Activated naive CD8-positive, alpha-beta T cell treated with anti-CD3 and anti-CD28 coated beads, Interleukin-2, amount 10 ng/mL, durations not matched to agents 7 days and 5 days (primary cell): ENCODE measurements around the gene KCNQ1OT1. TPM values are rescaled to one million over a fixed set of nuclear protein-coding genes. Genes with fewer than 3 reads are reported as not detected.

ENCODE experiments used
- ATAC-seq: fragments of 150-1000 bp; cut with Tn5 transposase; one replicate; pipeline ENCODE4 v1.10.0; 2021; ENCODE audit warnings: low read depth, moderate library complexity
- POLR2A ChIA-PET: fragments of 350-600 bp; sonication (Branson Sonifier 250); formaldehyde crosslinking; loops from one replicate; lab custom pipeline; 2021; ENCODE audit warnings: antibody characterized with exemption; lab: Charles Lee
- DNase-seq: peaks from one replicate; pipeline ENCODE4 v3.0.0; 2021
- H3K27ac Mint-ChIP-seq: one replicate; pipeline ENCODE4 v1.8.0; 2022; ENCODE audit warnings: mild to moderate bottlenecking, mixed read lengths
- H3K27me3 Mint-ChIP-seq: one replicate; pipeline ENCODE4 v1.8.0; 2022; ENCODE audit warnings: mild to moderate bottlenecking, moderate library complexity, mixed read lengths
- H3K36me3 Mint-ChIP-seq: one replicate; pipeline ENCODE4 v1.8.0; 2021; ENCODE audit warnings: mild to moderate bottlenecking, mixed read lengths
- H3K4me1 Mint-ChIP-seq: one replicate; pipeline ENCODE4 v1.8.0; 2021; ENCODE audit warnings: mixed read lengths
- H3K4me3 Mint-ChIP-seq: one replicate; pipeline ENCODE4 v1.8.0; 2022; ENCODE audit warnings: mild to moderate bottlenecking, moderate library complexity, mixed read lengths
- H3K9me3 Mint-ChIP-seq: one replicate; pipeline ENCODE4 v1.8.0; 2021; ENCODE audit warnings: mixed read lengths
- total RNA-seq, 2 experiments: library from RNA; stranded (reverse); gene quantifications; one replicate each; pipeline ENCODE4 v1.2.3, GENCODE V29; 2021

KCNQ1OT1 gene
- total RNA-seq, 2 experiments from 2014 or later, result 0.28 to 0.34 TPM

DNA sequence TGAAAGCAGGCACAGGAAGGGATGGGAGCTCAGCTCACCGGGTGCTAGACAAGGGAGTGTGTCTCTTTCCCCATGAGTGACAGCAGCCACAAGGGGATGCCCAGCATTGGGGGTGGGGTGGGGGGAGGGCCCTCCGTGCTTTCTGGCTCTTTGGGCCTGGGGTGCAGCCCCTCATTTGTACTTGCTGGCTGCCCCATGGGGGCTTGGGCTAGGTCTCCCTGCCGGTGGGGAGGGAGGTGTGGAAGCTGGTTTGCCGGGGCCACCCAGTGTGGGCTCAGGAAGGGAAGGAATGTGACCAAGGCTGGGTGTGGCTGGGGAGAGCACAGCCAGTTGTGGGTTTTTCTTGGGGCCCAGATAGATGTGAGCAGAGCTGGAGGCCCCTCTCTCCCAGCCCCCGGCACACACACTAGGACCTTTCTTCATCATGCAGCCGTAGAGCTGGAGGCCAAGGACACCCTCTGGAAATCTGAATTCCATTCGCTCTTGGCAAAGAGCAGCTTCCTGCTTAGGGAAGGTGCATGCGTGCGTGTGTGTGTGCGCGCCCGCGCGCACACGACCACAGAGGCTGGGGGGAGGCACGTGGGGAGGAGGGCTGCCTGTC is 25.8 kb downstream of the KCNQ1OT1 start:
- no peak for DNase-seq
- H3K4me1 Mint-ChIP-seq, result peaks cover 3% of the 10 kb centered on the region
- H3K9me3 Mint-ChIP-seq, result no peaks in the 10 kb centered on the region
- POLR2A ChIA-PET, result no interaction called here
- peaks cover 4% of the 10 kb centered on the region for H3K36me3 Mint-ChIP-seq
- ATAC-seq, result no peak
- no peak overlapping the region for H3K27ac Mint-ChIP-seq
- no peak overlapping the region for H3K4me3 Mint-ChIP-seq
- H3K27me3 Mint-ChIP-seq, result no peaks in the 10 kb centered on the region

DNA sequence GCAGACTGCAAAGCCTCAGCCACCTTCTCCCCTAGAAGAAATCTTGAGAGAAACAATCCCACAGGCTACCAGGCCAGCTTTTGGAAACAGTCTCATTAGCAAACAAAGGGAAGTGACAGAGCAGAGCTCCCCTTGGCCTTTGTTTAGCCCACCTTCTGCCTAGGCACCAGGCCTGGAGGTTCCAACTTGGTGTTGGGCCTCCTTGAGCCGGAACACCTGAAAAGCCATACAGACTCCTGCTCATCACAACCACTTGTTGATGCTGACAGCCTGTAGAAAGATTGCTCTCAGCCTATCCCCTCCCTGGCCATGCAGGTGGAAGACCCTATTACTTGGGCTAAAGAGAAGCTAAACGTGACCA is 26.6 kb downstream of the KCNQ1OT1 start:
- H3K9me3 Mint-ChIP-seq, result no peaks in the 10 kb centered on the region
- no peak for DNase-seq
- no peaks in the 10 kb centered on the region for H3K4me1 Mint-ChIP-seq
- no peak for ATAC-seq
- no peak overlapping the region for H3K27ac Mint-ChIP-seq
- H3K4me3 Mint-ChIP-seq, result no peak overlapping the region
- H3K36me3 Mint-ChIP-seq, result peaks cover 2% of the 10 kb centered on the region
- no peaks in the 10 kb centered on the region for H3K27me3 Mint-ChIP-seq
- POLR2A ChIA-PET, result no interaction called here

DNA sequence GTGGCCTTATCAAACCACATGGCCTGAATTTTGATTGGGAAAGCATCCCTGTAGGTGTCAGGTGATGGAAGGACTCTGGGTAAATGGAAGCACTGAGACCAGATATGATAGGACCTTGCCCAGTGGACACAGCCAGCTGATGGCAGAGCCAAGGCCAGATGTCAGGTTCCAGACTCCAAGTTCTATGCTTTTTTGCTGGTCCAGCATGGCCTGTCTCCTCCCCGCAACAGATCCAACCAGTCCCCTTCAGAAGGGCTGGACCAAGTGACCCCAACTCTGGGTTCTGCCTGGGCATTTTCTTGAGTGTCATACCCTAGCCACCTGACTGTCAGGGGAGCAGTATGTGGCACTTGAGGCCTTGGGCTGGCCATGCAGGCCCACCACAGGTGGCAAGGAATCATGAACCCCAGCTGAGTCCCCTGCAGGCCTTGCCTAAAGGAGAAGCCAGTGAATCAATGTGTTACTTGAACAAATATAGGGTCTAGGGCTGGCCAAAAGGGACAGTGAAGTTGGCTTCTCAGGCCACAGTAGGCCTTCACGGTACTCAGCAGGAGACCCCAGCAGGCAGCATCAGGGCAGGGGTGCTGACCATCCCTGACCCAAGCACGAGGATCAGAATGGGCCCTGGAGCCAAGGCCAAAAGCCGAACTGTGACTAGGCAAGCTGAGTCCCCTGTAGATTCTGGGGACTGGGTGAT is 27.1 kb downstream of the KCNQ1OT1 start:
- no peaks in the 10 kb centered on the region for H3K27me3 Mint-ChIP-seq
- POLR2A ChIA-PET, result no interaction called here
- no peak for DNase-seq
- no peak overlapping the region for H3K27ac Mint-ChIP-seq
- no peak for ATAC-seq
- peaks cover 2% of the 10 kb centered on the region for H3K4me1 Mint-ChIP-seq
- H3K36me3 Mint-ChIP-seq, result peaks cover 2% of the 10 kb centered on the region
- no peaks in the 10 kb centered on the region for H3K9me3 Mint-ChIP-seq
- H3K4me3 Mint-ChIP-seq, result no peak overlapping the region

- no peaks in the 10 kb centered on the region for H3K36me3 Mint-ChIP-seq
- ATAC-seq, result no peak
- DNase-seq, result peak; percentile 19
- H3K27ac Mint-ChIP-seq, result no peak overlapping the region
- H3K9me3 Mint-ChIP-seq, result no peaks in the 10 kb centered on the region
- POLR2A ChIA-PET, result no interaction called here
- H3K27me3 Mint-ChIP-seq, result no peaks in the 10 kb centered on the region
- peaks cover 2% of the 10 kb centered on the region for H3K4me1 Mint-ChIP-seq
- no peak overlapping the region for H3K4me3 Mint-ChIP-seq
Observed at GRCh38 chr11:2671748-2672147, 28.0 kb downstream of the KCNQ1OT1 start.

DNA sequence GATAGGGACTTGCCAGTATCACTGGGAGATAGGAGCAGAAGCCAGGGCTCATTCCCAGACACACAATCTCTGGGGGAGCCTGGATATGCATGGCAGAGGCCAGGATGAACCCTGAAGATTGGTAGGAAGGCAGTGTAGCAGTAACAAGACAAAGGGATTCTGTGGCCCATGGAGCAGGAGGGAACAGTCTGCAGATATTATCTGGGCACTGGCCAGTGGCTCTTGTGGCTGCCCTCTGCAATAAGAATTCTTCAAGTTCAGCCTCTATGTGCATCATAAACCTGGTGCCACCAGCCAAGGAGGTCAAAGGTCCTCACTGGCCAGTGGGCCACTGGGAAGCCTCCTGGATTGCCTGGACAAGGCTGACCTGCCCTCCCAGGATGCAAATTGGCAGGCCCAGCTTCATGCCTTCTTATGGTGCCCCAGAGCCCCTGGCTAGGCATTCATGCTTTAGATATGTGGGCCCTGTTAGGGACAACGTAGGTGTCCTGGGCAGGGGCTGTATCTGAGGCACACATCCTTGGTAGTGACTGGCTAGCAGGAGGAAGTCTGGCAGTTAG is 29.2 kb downstream of the KCNQ1OT1 start:
- Mint-ChIP-seq H3K27ac (no peak overlapping the region), H3K9me3 (no peaks in the 10 kb centered on the region), H3K27me3 (no peaks in the 10 kb centered on the region), H3K36me3 (no peaks in the 10 kb centered on the region), H3K4me1 (peaks cover 2% of the 10 kb centered on the region), H3K4me3 (no peak overlapping the region)
- DNase-seq, result no peak
- POLR2A ChIA-PET, result no interaction called here
- no peak for ATAC-seq

DNA sequence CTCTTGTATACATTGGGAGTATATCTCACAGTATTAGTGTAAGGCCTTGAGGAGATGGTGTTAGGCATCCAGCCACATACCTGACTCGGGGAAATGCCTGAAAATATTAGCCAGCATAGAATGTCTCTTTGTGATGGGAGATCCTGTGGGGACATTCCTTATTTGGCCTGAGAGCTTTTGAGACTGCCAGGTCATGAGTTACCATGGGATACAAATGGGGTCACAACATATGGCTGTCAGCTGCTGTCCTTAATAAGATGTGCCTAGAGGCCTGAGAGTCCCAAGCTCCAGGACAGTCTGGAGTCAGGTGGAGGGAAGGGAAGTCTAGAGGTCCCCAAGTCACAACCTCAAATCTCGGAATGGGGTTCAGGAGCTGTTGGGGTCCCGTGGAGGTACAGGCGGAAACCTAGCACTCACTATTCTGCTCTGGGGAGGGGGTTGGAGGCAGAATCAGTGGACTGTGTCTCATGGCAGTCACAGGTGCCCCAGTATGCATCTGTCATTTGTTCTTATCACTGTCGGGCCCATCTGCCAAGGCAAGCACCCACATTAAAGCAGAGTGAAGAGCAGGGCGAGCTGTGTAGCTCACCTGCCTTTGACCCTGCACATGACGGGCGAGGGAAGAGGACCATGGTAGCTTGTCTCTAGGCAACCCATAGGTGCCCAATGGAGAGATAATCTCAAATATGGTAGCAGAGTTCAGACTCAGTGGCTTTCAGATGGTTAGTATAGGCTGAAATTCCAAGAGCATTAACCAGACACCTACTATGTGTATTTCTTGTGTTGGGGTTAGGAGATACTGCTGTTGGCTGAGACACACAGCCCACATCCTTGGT is 29.9 kb downstream of the KCNQ1OT1 start:
- POLR2A ChIA-PET, result no interaction called here
- Mint-ChIP-seq H3K36me3 (no peaks in the 10 kb centered on the region), H3K4me1 (peaks cover 2% of the 10 kb centered on the region), H3K27ac (no peak overlapping the region), H3K9me3 (no peaks in the 10 kb centered on the region), H3K4me3 (no peak overlapping the region), H3K27me3 (no peaks in the 10 kb centered on the region)
- no peak for ATAC-seq
- DNase-seq, result no peak

- no peak for ATAC-seq
- H3K27ac Mint-ChIP-seq, result no peak overlapping the region
Observed at GRCh38 chr11:2668876-2669275, 30.9 kb downstream of the KCNQ1OT1 start.

GRCh38 chr11:2667940-2668339 is 31.9 kb downstream of the KCNQ1OT1 start:
- H3K27me3 Mint-ChIP-seq, result no peaks in the 10 kb centered on the region
- DNase-seq (no peak), ATAC-seq (no peak)
- H3K27ac Mint-ChIP-seq, result no peak overlapping the region
- no peak overlapping the region for H3K4me3 Mint-ChIP-seq
- POLR2A ChIA-PET, result no interaction called here
- H3K9me3 Mint-ChIP-seq, result no peaks in the 10 kb centered on the region
- H3K36me3 Mint-ChIP-seq, result no peaks in the 10 kb centered on the region
- peaks cover 2% of the 10 kb centered on the region for H3K4me1 Mint-ChIP-seq

More at GRCh38 chr11:2668876-2669275, 30.9 kb downstream of the KCNQ1OT1 start:
- Mint-ChIP-seq H3K27me3 (no peaks in the 10 kb centered on the region), H3K4me1 (peaks cover 2% of the 10 kb centered on the region), H3K9me3 (no peaks in the 10 kb centered on the region), H3K4me3 (no peak overlapping the region), H3K36me3 (no peaks in the 10 kb centered on the region)
- POLR2A ChIA-PET, result no interaction called here
- DNase-seq, result no peak

DNA sequence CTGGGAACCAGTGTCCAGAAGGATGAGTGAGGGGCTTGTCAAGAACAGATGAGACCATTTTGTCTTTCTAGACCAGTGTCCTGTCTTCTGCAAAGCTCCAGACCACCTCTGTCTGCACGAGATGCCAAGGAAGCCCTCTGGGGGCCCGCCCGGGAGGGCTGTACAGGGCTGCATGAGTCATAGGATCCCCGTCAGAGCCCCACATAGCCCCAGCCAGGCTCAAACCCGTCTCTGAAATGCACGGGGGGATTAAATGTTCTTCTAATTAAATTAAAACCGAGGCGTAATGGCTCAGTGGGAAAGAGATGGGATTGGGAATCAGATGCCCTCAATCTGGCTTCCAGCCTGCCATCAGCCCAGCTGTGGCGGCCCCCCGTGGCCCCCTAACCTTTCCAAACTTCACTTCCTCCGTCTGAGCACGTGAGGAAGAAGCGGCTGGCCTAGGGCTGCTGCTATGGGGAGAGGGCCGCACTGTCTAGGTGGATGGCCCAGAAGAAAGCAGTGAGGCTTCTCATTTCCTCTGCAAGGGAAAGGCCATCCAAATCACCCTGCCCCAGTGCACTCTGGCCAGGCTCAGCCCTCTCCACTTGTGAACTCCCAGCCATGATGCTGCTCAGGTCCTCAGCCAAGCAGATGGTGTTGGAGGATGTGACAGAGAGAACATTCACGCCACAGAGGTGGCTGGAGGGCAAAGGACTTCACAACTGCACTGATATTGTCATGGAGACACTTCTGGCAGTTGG is 32.8 kb downstream of the KCNQ1OT1 start:
- H3K4me3 Mint-ChIP-seq, result no peak overlapping the region
- POLR2A ChIA-PET, result no interaction called here
- peaks cover 4% of the 10 kb centered on the region for H3K36me3 Mint-ChIP-seq
- no peaks in the 10 kb centered on the region for H3K27me3 Mint-ChIP-seq
- DNase-seq, result no peak
- no peak for ATAC-seq
- H3K27ac Mint-ChIP-seq, result no peak overlapping the region
- H3K9me3 Mint-ChIP-seq, result no peaks in the 10 kb centered on the region
- H3K4me1 Mint-ChIP-seq, result peaks cover 2% of the 10 kb centered on the region

GRCh38 chr11:2666401-2666741 is 33.4 kb downstream of the KCNQ1OT1 start:
- H3K9me3 Mint-ChIP-seq, result no peaks in the 10 kb centered on the region
- DNase-seq (no peak), ATAC-seq (no peak)
- no peak overlapping the region for H3K27ac Mint-ChIP-seq
- H3K4me1 Mint-ChIP-seq, result peaks cover 2% of the 10 kb centered on the region
- H3K36me3 Mint-ChIP-seq, result peaks cover 4% of the 10 kb centered on the region
- H3K27me3 Mint-ChIP-seq, result no peaks in the 10 kb centered on the region
- no peak overlapping the region for H3K4me3 Mint-ChIP-seq
- POLR2A ChIA-PET, result no interaction called here

DNA sequence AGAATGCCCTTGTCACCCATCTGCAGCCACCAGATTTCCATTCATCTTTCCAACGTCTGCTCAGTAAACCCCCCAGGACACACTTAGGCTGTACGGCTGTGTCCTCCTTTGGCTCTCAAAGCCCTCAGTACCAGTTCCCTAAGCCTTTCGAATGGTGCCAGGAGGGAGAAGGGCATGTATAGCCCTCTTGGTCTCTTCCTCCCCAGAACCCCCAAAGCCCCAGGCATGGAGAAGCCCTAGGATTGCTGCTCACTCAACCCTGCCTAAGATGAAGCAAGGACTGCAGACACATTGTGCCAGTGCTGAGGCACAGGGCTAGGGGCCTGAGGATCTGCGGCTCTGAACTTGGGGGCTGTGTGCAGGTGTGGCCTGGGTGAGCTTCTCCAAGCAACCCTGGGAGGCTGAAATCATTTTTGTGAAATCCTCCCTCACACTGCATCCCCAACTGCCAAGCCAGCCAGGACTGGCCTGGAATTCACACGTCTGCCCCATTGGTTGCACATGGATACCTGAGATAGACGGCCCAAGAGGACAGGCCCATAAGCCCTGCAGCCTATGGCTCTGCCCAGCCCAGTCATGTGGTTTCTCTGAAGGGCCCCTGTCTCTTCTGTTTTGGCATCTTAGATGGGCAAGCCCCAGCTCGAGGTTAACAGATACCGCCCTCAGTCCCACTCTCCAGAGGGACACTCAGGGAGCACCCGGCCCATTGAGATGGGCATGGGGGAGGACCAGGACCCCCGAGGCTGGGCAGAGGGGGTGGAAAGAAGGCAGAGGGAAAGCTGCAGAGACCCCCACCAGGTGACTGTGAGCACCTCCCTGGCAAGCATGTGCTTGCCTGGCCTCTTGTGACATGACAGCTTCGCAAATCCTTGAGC is 34.0 kb downstream of the KCNQ1OT1 start:
- Mint-ChIP-seq H3K4me3 (no peak overlapping the region), H3K4me1 (peaks cover 2% of the 10 kb centered on the region), H3K27me3 (no peaks in the 10 kb centered on the region), H3K9me3 (peaks cover 5% of the 10 kb centered on the region), H3K27ac (no peak overlapping the region), H3K36me3 (peaks cover 9% of the 10 kb centered on the region)
- ATAC-seq, result no peak
- POLR2A ChIA-PET, result no interaction called here
- no peak for DNase-seq

- Mint-ChIP-seq H3K36me3 (peaks cover 14% of the 10 kb centered on the region), H3K27ac (no peak overlapping the region), H3K4me1 (peaks cover 2% of the 10 kb centered on the region), H3K4me3 (no peak overlapping the region), H3K27me3 (no peaks in the 10 kb centered on the region), H3K9me3 (peaks cover 6% of the 10 kb centered on the region)
- ATAC-seq (no peak), DNase-seq (no peak)
- POLR2A ChIA-PET, result no interaction called here
Observed at GRCh38 chr11:2664791-2665525, 34.8 kb downstream of the KCNQ1OT1 start.
